ENCODE data around the gene WDR33.

GRCh38 chr2:127790694-127791529 lies 20.1 kb downstream of the WDR33 start:
- TF ChIP-seq, protein P1, sequence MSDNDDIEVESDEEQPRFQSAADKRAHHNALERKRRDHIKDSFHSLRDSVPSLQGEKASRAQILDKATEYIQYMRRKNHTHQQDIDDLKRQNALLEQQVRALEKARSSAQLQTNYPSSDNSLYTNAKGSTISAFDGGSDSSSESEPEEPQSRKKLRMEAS (IDR thresholded peaks at IDR 0.05): no peak
- no peak for TF ChIP-seq CTCF (IDR thresholded peaks at IDR 0.05; ENCODE audit: low read depth, low read length, missing input control)

All from liver (tissue), 2 donors.